ENCODE data around the gene RBM33.

DNA sequence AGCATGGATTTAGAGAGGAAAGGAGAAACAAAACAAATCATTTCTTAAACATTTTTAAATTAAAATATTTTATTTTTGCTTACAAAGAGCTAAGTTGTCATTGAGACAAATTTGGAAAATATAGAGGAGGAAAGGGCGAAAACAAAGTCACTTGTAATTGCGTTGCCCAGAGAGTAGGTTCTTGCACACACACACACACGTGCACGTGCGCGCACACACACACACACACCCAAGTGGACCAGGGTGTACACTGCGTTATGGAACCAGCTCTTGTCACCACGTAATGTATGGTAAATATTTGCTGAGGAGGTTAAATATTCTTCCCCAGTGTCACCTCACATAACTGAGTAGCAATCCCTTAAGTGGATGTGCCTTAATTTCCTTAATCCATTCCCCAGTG is 146.2 kb downstream of the RBM33 start:
- TF ChIP-seq, protein P1, sequence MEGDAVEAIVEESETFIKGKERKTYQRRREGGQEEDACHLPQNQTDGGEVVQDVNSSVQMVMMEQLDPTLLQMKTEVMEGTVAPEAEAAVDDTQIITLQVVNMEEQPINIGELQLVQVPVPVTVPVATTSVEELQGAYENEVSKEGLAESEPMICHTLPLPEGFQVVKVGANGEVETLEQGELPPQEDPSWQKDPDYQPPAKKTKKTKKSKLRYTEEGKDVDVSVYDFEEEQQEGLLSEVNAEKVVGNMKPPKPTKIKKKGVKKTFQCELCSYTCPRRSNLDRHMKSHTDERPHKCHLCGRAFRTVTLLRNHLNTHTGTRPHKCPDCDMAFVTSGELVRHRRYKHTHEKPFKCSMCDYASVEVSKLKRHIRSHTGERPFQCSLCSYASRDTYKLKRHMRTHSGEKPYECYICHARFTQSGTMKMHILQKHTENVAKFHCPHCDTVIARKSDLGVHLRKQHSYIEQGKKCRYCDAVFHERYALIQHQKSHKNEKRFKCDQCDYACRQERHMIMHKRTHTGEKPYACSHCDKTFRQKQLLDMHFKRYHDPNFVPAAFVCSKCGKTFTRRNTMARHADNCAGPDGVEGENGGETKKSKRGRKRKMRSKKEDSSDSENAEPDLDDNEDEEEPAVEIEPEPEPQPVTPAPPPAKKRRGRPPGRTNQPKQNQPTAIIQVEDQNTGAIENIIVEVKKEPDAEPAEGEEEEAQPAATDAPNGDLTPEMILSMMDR (conservative IDR thresholded peaks at IDR 0.05; ENCODE audit: low read depth, low read length) = no peak
- TF ChIP-seq ELK1 (IDR thresholded peaks at IDR 0.05; ENCODE audit: borderline replicate concordance, low read depth, low read length) (no peak), RFX5 (IDR thresholded peaks at IDR 0.05; ENCODE audit: low read depth, low read length) (no peak), POLR2A (IDR thresholded peaks at IDR 0.05; ENCODE audit: low read depth, low read length) (no peak), MAFK (IDR thresholded peaks at IDR 0.05; ENCODE audit: low read depth, low read length) (no peak), CHD1 (IDR thresholded peaks at IDR 0.05; ENCODE audit: low read depth, low read length) (no peak), CEBPB (IDR thresholded peaks at IDR 0.05; ENCODE audit: low read depth, low read length) (no peak)
- TF ChIP-seq, protein P2, sequence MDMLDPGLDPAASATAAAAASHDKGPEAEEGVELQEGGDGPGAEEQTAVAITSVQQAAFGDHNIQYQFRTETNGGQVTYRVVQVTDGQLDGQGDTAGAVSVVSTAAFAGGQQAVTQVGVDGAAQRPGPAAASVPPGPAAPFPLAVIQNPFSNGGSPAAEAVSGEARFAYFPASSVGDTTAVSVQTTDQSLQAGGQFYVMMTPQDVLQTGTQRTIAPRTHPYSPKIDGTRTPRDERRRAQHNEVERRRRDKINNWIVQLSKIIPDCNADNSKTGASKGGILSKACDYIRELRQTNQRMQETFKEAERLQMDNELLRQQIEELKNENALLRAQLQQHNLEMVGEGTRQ (IDR thresholded peaks at IDR 0.05; ENCODE audit: low read depth, low read length) = no peak
